A549 (cell line): ENCODE data around the gene KBTBD13.

Experiments used
- CTCF ChIP-seq: fragments of >200 bp; sonication (Bioruptor Twin); formaldehyde crosslinking; IDR thresholded peaks from 3 replicates; pipeline ENCODE4 v1.5.1; 2016
- EP300 ChIP-seq, 2 experiments: fragments of >200 bp; sonication (Bioruptor Twin); formaldehyde crosslinking; IDR thresholded peaks; 2 replicates in 1 of 2; 3 replicates in 1 of 2; pipeline ENCODE4 v1.6.1; 2016 to 2017
- HOXB13 ChIP-seq: fragments of 250-450 bp; sonication (Bioruptor Pico); IDR thresholded peaks from 2 replicates; pipeline ENCODE4 v1.5.0; 2020; ENCODE audit warnings: low read depth, mild to moderate bottlenecking, moderate library complexity
- JUNB ChIP-seq: fragments of >200 bp; sonication (Bioruptor Twin); formaldehyde crosslinking; IDR thresholded peaks from 2 replicates; pipeline ENCODE4 v1.6.1; 2016
- PBX3 ChIP-seq: IDR thresholded peaks from 2 replicates; pipeline ENCODE4 v1.6.1; 2012
- PHF8 ChIP-seq: fragments of 200-600 bp; sonication (generic); IDR thresholded peaks from 2 replicates; pipeline ENCODE4 v1.6.1; 2016; ENCODE audit warnings: low read depth, mild to moderate bottlenecking, antibody characterized with exemption, moderate library complexity, borderline replicate concordance
- RAD21 ChIP-seq, 2 experiments: fragments of >200 bp in 1 of 2; sonication (Bioruptor Twin) in 1 of 2; formaldehyde crosslinking in 1 of 2; IDR thresholded peaks in 1 of 2; conservative IDR thresholded peaks in 1 of 2; 2 replicates in 1 of 2; 3 replicates in 1 of 2; pipeline ENCODE4 v1.6.1; 2012 to 2018; ENCODE audit warnings: inconsistent platforms in 1 of 2
- SMC3 ChIP-seq: fragments of >200 bp; sonication (Bioruptor Twin); formaldehyde crosslinking; IDR thresholded peaks from 3 replicates; pipeline ENCODE4 v1.6.1; 2018; ENCODE audit warnings: inconsistent platforms

- TF ChIP-seq CTCF (no peak), PHF8 (no peak), EP300 (IDR thresholded peaks at IDR 0.05) (no peak), HOXB13 (CRISPR knock-in tag) (no peak), RAD21 (conservative IDR thresholded peaks at IDR 0.05 in 1 of 2, IDR thresholded peaks at IDR 0.05 in 1 of 2) (no peak), PBX3 (no peak), SMC3 (no peak), JUNB (no peak)
Observed at GRCh38 chr15:65115086-65115485, 38.5 kb downstream of the KBTBD13 start, which contains the start of gene UBAP1L.
